Neural crest cell (in vitro differentiated cells): Measurements from ENCODE around the gene ZNF438. TPM values are rescaled to one million over a fixed set of nuclear protein-coding genes. Genes with fewer than 3 reads are reported as not detected.
A peak's percentile ranks its signal among the peaks of the same experiment; 100 is the strongest.
"Not testable (repeated sequence)": the region's sequence is repeated elsewhere in the genome, so short reads cannot be mapped to it uniquely, and the experiment has no call there.

Experiments
- DNase-seq: peaks from one replicate; pipeline ENCODE4 v3.0.0; 2021; ENCODE audit warnings: low read depth, mixed read lengths, low spot score
- H3K27ac Mint-ChIP-seq: one replicate; pipeline ENCODE4 v1.8.0; 2021; ENCODE audit warnings: mild to moderate bottlenecking, mixed read lengths; ENCODE audit not compliant: unreplicated experiment
- H3K27me3 Mint-ChIP-seq: 2 replicates; pipeline ENCODE4 v1.8.0; 2021; ENCODE audit warnings: low read depth, mild to moderate bottlenecking, mixed read lengths
- H3K36me3 Mint-ChIP-seq: 2 replicates; pipeline ENCODE4 v1.8.0; 2021; ENCODE audit warnings: low read depth, mild to moderate bottlenecking, mixed read lengths
- H3K4me1 Mint-ChIP-seq: 2 replicates; pipeline ENCODE4 v1.8.0; 2021; ENCODE audit warnings: mixed read lengths
- H3K4me3 Mint-ChIP-seq: one replicate; pipeline ENCODE4 v1.8.0; 2021; ENCODE audit warnings: mild to moderate bottlenecking, mixed read lengths
- H3K9me3 Mint-ChIP-seq: 2 replicates; pipeline ENCODE4 v1.8.0; 2021; ENCODE audit warnings: mixed read lengths
- CTCF ChIP-seq: fragments of 200-600 bp; sonication (generic); conservative IDR thresholded peaks from 2 replicates; pipeline ENCODE4 v1.5.0; 2021; ENCODE audit warnings: antibody characterized with exemption, mild to moderate bottlenecking
- total RNA-seq: library from RNA; stranded (reverse); gene quantifications from 2 replicates; pipeline ENCODE4 v1.2.1, GENCODE V29; 2021

ZNF438 gene
- total RNA-seq, 1 donor from 2014 or later: 3.5 TPM

- peaks cover 5% of the 10 kb centered on the region for H3K9me3 Mint-ChIP-seq
- no peak for TF ChIP-seq CTCF
- H3K36me3 Mint-ChIP-seq: peaks cover 7% of the 10 kb centered on the region
- DNase-seq: no peak
- no peak overlapping the region for H3K4me3 Mint-ChIP-seq
- no peaks in the 10 kb centered on the region for H3K4me1 Mint-ChIP-seq
- no peak overlapping the region for H3K27ac Mint-ChIP-seq
- no peaks in the 10 kb centered on the region for H3K27me3 Mint-ChIP-seq
Observed at GRCh38 chr10:30988831-30989435, 42.7 kb downstream of the ZNF438 start.

DNA sequence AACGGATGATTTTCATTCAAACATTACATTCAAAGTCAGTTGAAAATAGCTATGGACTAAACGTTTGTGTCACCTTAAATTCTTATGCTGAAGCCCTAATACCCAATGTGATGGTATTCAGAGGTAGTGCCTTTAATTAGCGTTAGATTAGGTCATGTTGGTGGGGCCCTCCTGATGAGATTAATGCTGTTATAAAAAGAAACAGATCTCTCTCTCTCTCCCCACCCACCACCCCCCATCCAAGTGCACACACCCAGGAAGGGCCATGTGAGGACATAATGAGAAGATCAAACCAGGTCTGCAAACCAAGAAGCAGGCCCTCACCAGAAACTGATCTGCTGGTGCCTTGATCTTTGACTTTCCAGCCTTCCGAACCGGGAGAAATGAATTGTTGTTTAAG, 44.2 kb downstream of the ZNF438 start:
- H3K9me3 Mint-ChIP-seq: peaks cover 4% of the 10 kb centered on the region
- no peak for TF ChIP-seq CTCF
- peak overlapping the region; percentile 47 for H3K27ac Mint-ChIP-seq

DNA sequence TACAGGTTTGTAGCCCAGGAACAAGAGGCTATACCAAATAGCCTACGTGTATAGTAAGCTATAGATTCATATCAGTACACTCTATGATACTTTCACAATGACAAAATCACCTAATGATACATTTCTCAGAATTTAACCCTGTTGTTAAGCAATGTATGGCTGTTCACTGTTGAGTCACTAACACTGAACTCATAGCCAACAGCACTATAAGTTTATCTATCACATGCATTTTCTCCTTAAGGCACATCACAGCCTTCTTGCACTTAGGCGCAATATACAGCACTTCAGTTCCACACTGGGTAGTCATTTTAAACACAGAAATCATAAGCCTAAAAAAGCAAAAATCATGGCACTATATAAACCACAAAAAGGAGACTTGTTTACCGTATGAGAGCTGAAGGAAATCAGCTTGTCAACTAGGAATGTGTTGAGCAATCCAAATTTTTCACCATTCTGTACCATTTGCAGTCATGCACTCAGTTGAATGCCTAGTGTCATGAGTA, 45.6 kb downstream of the ZNF438 start:
- Mint-ChIP-seq H3K27ac (no peak overlapping the region), H3K36me3 (peaks cover 6% of the 10 kb centered on the region), H3K9me3 (peaks cover 4% of the 10 kb centered on the region), H3K4me3 (no peak overlapping the region), H3K27me3 (no peaks in the 10 kb centered on the region), H3K4me1 (peaks cover 5% of the 10 kb centered on the region)
- DNase-seq: no peak
- TF ChIP-seq CTCF: no peak

More for the DNA sequence above, 44.2 kb downstream of the ZNF438 start:
- Mint-ChIP-seq H3K27me3 (no peaks in the 10 kb centered on the region), H3K4me3 (no peak overlapping the region), H3K4me1 (peaks cover 5% of the 10 kb centered on the region), H3K36me3 (peaks cover 6% of the 10 kb centered on the region)
- no peak for DNase-seq

DNA sequence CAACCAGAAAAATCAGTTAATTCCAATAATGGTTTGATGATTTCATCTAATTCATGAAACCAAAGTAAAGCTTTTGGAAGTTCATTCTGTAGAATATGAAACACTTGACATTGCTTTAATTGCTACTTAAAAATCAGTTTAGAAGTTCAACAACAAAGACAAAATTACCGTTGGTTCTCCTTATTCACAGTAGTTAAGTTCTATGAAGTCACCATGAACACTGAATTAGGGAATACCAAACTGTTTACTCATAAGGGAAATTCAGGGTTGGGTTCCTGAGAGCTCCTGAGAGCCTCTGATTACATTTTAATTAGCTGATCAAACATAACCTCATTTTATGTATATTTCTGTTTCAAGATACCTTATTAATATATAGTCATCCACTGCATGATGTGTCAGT, 46.2 kb downstream of the ZNF438 start:
- Mint-ChIP-seq H3K4me3 (no peak overlapping the region), H3K27me3 (no peaks in the 10 kb centered on the region), H3K9me3 (peaks cover 5% of the 10 kb centered on the region), H3K36me3 (peaks cover 9% of the 10 kb centered on the region), H3K27ac (no peak overlapping the region), H3K4me1 (peaks cover 5% of the 10 kb centered on the region)
- no peak for DNase-seq
- no peak for TF ChIP-seq CTCF

DNA sequence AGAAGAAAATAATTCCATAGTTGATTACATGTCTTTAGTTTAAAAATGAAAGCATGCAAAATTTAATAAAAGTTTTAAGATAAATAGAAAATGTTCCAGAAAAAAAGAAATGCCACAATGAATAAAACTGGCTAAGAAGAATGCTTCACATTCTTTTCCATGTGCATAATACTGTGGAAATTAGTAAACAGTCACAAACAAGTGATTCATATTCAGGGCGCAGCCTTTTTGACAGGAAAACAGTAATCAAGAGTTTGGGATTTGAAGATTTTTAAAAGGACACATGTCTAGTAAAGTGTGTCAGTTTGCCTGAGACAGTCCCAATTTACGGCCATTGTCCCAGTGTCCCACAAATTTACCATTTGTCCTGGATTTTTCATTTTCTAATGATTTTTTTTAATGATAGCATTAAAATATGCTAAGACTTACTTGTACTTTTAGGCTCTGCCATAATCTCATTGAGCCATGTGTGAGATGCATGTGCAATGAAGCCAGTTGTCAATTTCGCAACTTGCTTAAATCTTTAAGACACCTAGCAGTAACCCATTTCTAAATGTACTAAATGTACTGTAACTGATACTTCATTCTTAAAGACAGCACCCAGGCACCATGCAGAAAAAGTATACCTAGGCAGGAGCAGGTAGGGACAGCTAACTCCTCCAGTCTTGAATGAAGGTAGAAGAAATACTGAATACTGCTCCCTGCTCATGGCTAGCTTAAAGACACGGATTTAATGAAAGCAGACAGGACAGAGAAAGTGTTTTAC, 46.9 kb downstream of the ZNF438 start:
- Mint-ChIP-seq H3K36me3 (peaks cover 17% of the 10 kb centered on the region), H3K27ac (no peak overlapping the region), H3K9me3 (peaks cover 13% of the 10 kb centered on the region), H3K27me3 (no peaks in the 10 kb centered on the region), H3K4me3 (no peak overlapping the region), H3K4me1 (peaks cover 5% of the 10 kb centered on the region)
- no peak for TF ChIP-seq CTCF
- no peak for DNase-seq

DNA sequence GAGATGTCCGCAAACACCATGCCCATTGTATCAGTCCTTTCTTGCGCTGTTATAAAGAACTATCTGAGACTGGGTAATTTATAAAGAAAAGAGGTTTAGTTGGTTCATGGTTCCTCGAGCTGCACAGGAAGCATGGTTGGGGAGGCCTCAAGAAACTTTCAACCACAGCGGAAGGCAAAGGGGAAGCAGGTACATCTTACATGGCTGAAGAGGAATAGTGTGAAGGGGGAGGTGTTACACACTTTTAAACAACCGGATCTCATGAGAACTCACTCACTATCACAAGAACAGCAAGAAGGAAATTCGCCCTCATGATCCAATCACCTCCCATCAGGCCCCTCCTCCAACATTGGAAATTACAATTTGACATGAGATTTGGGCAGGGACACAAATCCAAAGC, 48.5 kb downstream of the ZNF438 start:
- not testable (repeated sequence) for H3K4me3 Mint-ChIP-seq, H3K27ac Mint-ChIP-seq, DNase-seq, H3K4me1 Mint-ChIP-seq, H3K27me3 Mint-ChIP-seq
- Mint-ChIP-seq H3K9me3 (peaks cover 18% of the 10 kb centered on the region), H3K36me3 (peaks cover 19% of the 10 kb centered on the region)
